H1 (cell line): Measurements from ENCODE around the gene HIGD2B. TPM values are rescaled to one million over a fixed set of nuclear protein-coding genes. Genes with fewer than 3 reads are reported as not detected.
A peak's percentile ranks its signal among the peaks of the same experiment; 100 is the strongest.
"Not testable (repeated sequence)": the region's sequence is repeated elsewhere in the genome, so short reads cannot be mapped to it uniquely, and the experiment has no call there.

Experiments
- CTCF ChIA-PET: fragments of 300-600 bp; sonication (Branson Sonifier 250); formaldehyde crosslinking; loops from one replicate; lab custom pipeline; 2021; ENCODE audit not compliant: partially characterized antibody; lab: Charles Lee
- POLR2A ChIA-PET: fragments of 300-600 bp; sonication (Branson Sonifier 250); formaldehyde crosslinking; loops from one replicate; lab custom pipeline; 2021; ENCODE audit warnings: inconsistent platforms; ENCODE audit not compliant: partially characterized antibody; lab: Charles Lee
- DNase-seq, 2 experiments: peaks; one replicate each; pipeline versions ENCODE4 v3.0.0 to v3.0.0-alpha.2; 2010 to 2022; ENCODE audit warnings: low spot score in 2 of 2, low read depth in 1 of 2, mixed read lengths in 1 of 2
- FAIRE-seq: peaks from 2 replicates; lab custom pipeline; 2011; peaks lifted over from hg19 to GRCh38; lab: Jason Lieb, UNC
- H2AFZ ChIP-seq: 2 replicates; pipeline ENCODE4 v1.8.1; 2012; ENCODE audit warnings: low read length, inconsistent platforms
- H2AK5ac ChIP-seq: 2 replicates; pipeline ENCODE4 v1.6.1; 2013; ENCODE audit warnings: low read depth, low read length
- H2BK120ac ChIP-seq: replicated peaks from 2 replicates; pipeline ENCODE3; 2013; ENCODE audit warnings: low read depth, low read length, inconsistent platforms
- H2BK12ac ChIP-seq: 2 replicates; pipeline ENCODE4 v1.6.1; 2013; ENCODE audit warnings: low read depth, low read length
- H2BK15ac ChIP-seq: 2 replicates; pipeline ENCODE4 v1.6.1; 2013; ENCODE audit warnings: low read length
- H2BK20ac ChIP-seq: 2 replicates; pipeline ENCODE4 v1.6.1; 2013; ENCODE audit warnings: low read length
- H2BK5ac ChIP-seq: 2 replicates; pipeline ENCODE4 v1.6.1; 2013; ENCODE audit warnings: low read depth, low read length
- H3K14ac ChIP-seq: 2 replicates; pipeline ENCODE4 v1.6.1; 2013; ENCODE audit warnings: inconsistent platforms; ENCODE audit not compliant: insufficient read length
- H3K18ac ChIP-seq: 2 replicates; pipeline ENCODE4 v1.6.1; 2013; ENCODE audit warnings: low read length; ENCODE audit errors: extremely low read depth
- H3K23ac ChIP-seq: 2 replicates; pipeline ENCODE4 v1.6.1; 2013; ENCODE audit warnings: inconsistent platforms; ENCODE audit not compliant: insufficient read length
- H3K23me2 ChIP-seq: 2 replicates; pipeline ENCODE4 v1.6.1; 2013; ENCODE audit warnings: low read depth, low read length
- H3K27ac ChIP-seq: 2 replicates; pipeline ENCODE4 v1.6.1; 2011; ENCODE audit warnings: low read depth, low read length, inconsistent platforms
- H3K27me3 ChIP-seq, 4 experiments: replicated peaks in 1 of 4; 1 replicate in 1 of 4; 2 replicates in 3 of 4; pipeline versions ENCODE4 v1.6.1 to v1.8.1; 2011 to 2013; ENCODE audit warnings: low read length in 3 of 4, mild to moderate bottlenecking in 3 of 4, inconsistent platforms in 2 of 4, mixed read lengths in 2 of 4, moderate library complexity in 1 of 4; ENCODE audit not compliant: control insufficient read depth in 3 of 4, insufficient read depth in 3 of 4; ENCODE audit errors: extremely low read depth in 1 of 4
- H3K36me3 ChIP-seq, 4 experiments: 2 replicates each; pipeline versions ENCODE4 v1.6.1 to v1.8.1; 2011 to 2013; ENCODE audit warnings: mild to moderate bottlenecking in 4 of 4, low read length in 3 of 4, moderate library complexity in 2 of 4, control low read depth in 1 of 4, inconsistent platforms in 1 of 4; ENCODE audit not compliant: insufficient read depth in 4 of 4, control insufficient read depth in 2 of 4
- H3K4ac ChIP-seq: replicated peaks from 2 replicates; pipeline ENCODE3; 2013; ENCODE audit warnings: low read length, low read depth, mixed read lengths, inconsistent platforms; ENCODE audit not compliant: insufficient read length
- H3K4me1 ChIP-seq, 4 experiments: replicated peaks in 1 of 4; 1 replicate in 1 of 4; 2 replicates in 3 of 4; pipeline versions ENCODE4 v1.6.1 to v1.8.1; 2011 to 2013; ENCODE audit warnings: low read length in 3 of 4, inconsistent platforms in 2 of 4, mixed read lengths in 1 of 4; ENCODE audit not compliant: insufficient read depth in 4 of 4, control insufficient read depth in 3 of 4
- H3K4me2 ChIP-seq, 2 experiments: 2 replicates each; pipeline versions ENCODE4 v1.6.1 to v1.8.1; 2011 to 2013; ENCODE audit warnings: low read depth in 2 of 2, low read length in 2 of 2, control low read depth in 1 of 2, inconsistent platforms in 1 of 2, mild to moderate bottlenecking in 1 of 2; ENCODE audit not compliant: insufficient read depth in 1 of 2
- H3K4me3 ChIP-seq, 4 experiments: fragments of 200-600, 300-600 bp in 1 of 4; sonication (generic), shearing (Covaris generic), sonication (Bioruptor Twin) in 1 of 4; 2 replicates each; pipeline versions ENCODE4 v1.5.1 to v1.8.1; 2011 to 2016; ENCODE audit warnings: low read length in 4 of 4, low read depth in 3 of 4, control low read depth in 2 of 4, inconsistent platforms in 2 of 4, mild to moderate bottlenecking in 2 of 4, mixed read lengths in 1 of 4, moderate library complexity in 1 of 4; ENCODE audit not compliant: insufficient read depth in 2 of 4; ENCODE audit errors: extremely low read depth in 1 of 4
- H3K56ac ChIP-seq: replicated peaks from 2 replicates; pipeline ENCODE3; 2013; ENCODE audit warnings: low read depth, mild to moderate bottlenecking, mixed read lengths, low read length, inconsistent platforms; ENCODE audit not compliant: insufficient read length
- H3K79me1 ChIP-seq: 2 replicates; pipeline ENCODE4 v1.6.1; 2013; ENCODE audit warnings: low read depth, low read length, control low read depth
- H3K79me2 ChIP-seq, 2 experiments: 2 replicates each; pipeline versions ENCODE4 v1.6.1 to v1.8.1; 2012 to 2013; ENCODE audit warnings: low read length in 2 of 2, mild to moderate bottlenecking in 2 of 2, inconsistent platforms in 1 of 2; ENCODE audit not compliant: insufficient read depth in 2 of 2, control insufficient read depth in 1 of 2
- H3K9ac ChIP-seq, 4 experiments: replicated peaks in 1 of 4; 1 replicate in 1 of 4; 2 replicates in 3 of 4; pipeline versions ENCODE4 v1.6.1 to v1.8.1; 2011 to 2013; ENCODE audit warnings: low read depth in 3 of 4, low read length in 3 of 4, control low read depth in 2 of 4, mild to moderate bottlenecking in 2 of 4, moderate library complexity in 2 of 4, inconsistent platforms in 1 of 4; ENCODE audit errors: extremely low read depth in 1 of 4
- H3K9me3 ChIP-seq, 2 experiments: 2 replicates each; pipeline versions ENCODE4 v1.6.1 to v1.8.1; 2012 to 2013; ENCODE audit warnings: mild to moderate bottlenecking in 2 of 2, moderate library complexity in 2 of 2, control low read depth in 1 of 2, inconsistent platforms in 1 of 2, low read depth in 1 of 2, low read length in 1 of 2, mixed read lengths in 1 of 2; ENCODE audit not compliant: insufficient read depth in 2 of 2
- H4K20me1 ChIP-seq, 2 experiments: replicated peaks in 1 of 2; 2 replicates each; pipeline versions ENCODE3 to v1.8.1; 2011 to 2013; ENCODE audit warnings: inconsistent platforms in 2 of 2, low read length in 2 of 2, mild to moderate bottlenecking in 1 of 2; ENCODE audit not compliant: insufficient read depth in 2 of 2, control insufficient read depth in 1 of 2
- H4K5ac ChIP-seq: 2 replicates; pipeline ENCODE4 v1.6.1; 2013; ENCODE audit warnings: low read length, low read depth, mixed read lengths, inconsistent platforms; ENCODE audit not compliant: insufficient read length
- H4K8ac ChIP-seq: 2 replicates; pipeline ENCODE4 v1.8.0; 2013; ENCODE audit warnings: mild to moderate bottlenecking, moderate library complexity, low read length, inconsistent platforms; ENCODE audit not compliant: insufficient read depth; ENCODE audit errors: extremely low read depth
- H4K91ac ChIP-seq: replicated peaks from 2 replicates; pipeline ENCODE3; 2013; ENCODE audit warnings: low read length, mixed read lengths, inconsistent platforms; ENCODE audit not compliant: insufficient read length
- CTCF ChIP-seq, 3 experiments: IDR thresholded peaks; 1 replicate in 2 of 3; 2 replicates in 1 of 3; pipeline versions ENCODE4 v1.5.1 to v1.6.1; 2011; ENCODE audit warnings: low read length in 3 of 3, mild to moderate bottlenecking in 3 of 3, inconsistent platforms in 2 of 3, low read depth in 1 of 3, moderate library complexity in 1 of 3; ENCODE audit not compliant: insufficient read depth in 1 of 3; ENCODE audit errors: control extremely low read depth in 1 of 3
- HDAC2 ChIP-seq, 2 experiments: fragments of 300-600 bp in 1 of 2; sonication (generic) in 1 of 2; IDR thresholded peaks; 2 replicates each; pipeline ENCODE4 v1.6.1; 2011 to 2012; ENCODE audit warnings: low read depth in 2 of 2, low read length in 2 of 2, mild to moderate bottlenecking in 2 of 2, moderate library complexity in 2 of 2, borderline replicate concordance in 1 of 2, inconsistent platforms in 1 of 2
- KDM4A ChIP-seq: IDR thresholded peaks from one replicate; pipeline ENCODE4 v1.7.1; 2012; ENCODE audit warnings: low read depth, mild to moderate bottlenecking, moderate library complexity, low read length, inconsistent platforms; ENCODE audit not compliant: severe bottlenecking
- RAD21 ChIP-seq, 2 experiments: IDR thresholded peaks in 1 of 2; conservative IDR thresholded peaks in 1 of 2; 2 replicates each; pipeline ENCODE4 v1.6.1; 2011; ENCODE audit warnings: low read depth in 2 of 2, low read length in 2 of 2, improper control_type of control experiment in 1 of 2, inconsistent platforms in 1 of 2, mild to moderate bottlenecking in 1 of 2, moderate library complexity in 1 of 2
- SIN3A ChIP-seq, 2 experiments: IDR thresholded peaks in 1 of 2; conservative IDR thresholded peaks in 1 of 2; 2 replicates each; pipeline ENCODE4 v1.6.1; 2011 to 2012; ENCODE audit warnings: low read length in 2 of 2, improper control_type of control experiment in 1 of 2, low read depth in 1 of 2, mild to moderate bottlenecking in 1 of 2
- WGBS, 2 experiments: shearing (Covaris generic) in 1 of 2; methylation state at CpG; one replicate each; pipeline versions ENCODE4 v1.1.6 to v1.1.7; 2013 to 2015; ENCODE audit warnings: low lambda C conversion rate in 2 of 2, mixed read lengths in 2 of 2, inconsistent platforms in 1 of 2, low coverage in 1 of 2, missing lambda C conversion rate in 1 of 2; ENCODE audit not compliant: insufficient replicate concordance in 2 of 2, insufficient coverage in 1 of 2, insufficient read length in 1 of 2; ENCODE audit errors: extremely low coverage in 1 of 2, missing lambda C conversion rate in 1 of 2; 5-methylcytosine and 5-hydroxymethylcytosine counted together
- polyA plus RNA-seq, 7 experiments: library from polyadenylated mRNA; depleted of rRNA in 3 of 7; stranded (reverse) in 5 of 7; unstranded in 2 of 7; fragments of >200 nt in 5 of 7; fragments of 200-250 nt in 2 of 7; gene quantifications; 1 replicate in 5 of 7; 2 replicates in 1 of 7; 4 replicates in 1 of 7; pipeline versions ENCODE4 v1.2.1 to v1.2.3, GENCODE V29; 2011 to 2013; ENCODE audit warnings: missing spikeins in 2 of 7, mixed read lengths in 2 of 7
- total RNA-seq: library from RNA; stranded (reverse); fragmentation: NEBNext Ultra II Directional; extraction: Animal tissue kit (Norgen Biotek cat#: 25700); gene quantifications from 2 replicates; pipeline ENCODE4 v1.2.1, GENCODE V29; 2021

Gene HIGD2B
- total and polyA plus RNA-seq, 2 of the 8 experiments (the other 6 are each of a cell fraction or from before 2014, with no cell fraction given), result not detected

- TF ChIP-seq CTCF (IDR thresholded peaks at IDR 0.05; ENCODE audit: control extremely low read depth in 1 of 3, insufficient read depth in 1 of 3, low read depth in 1 of 3, low read length in 3 of 3) (peak; percentile 73 to 83 (median 74)), HDAC2 (IDR thresholded peaks at IDR 0.05; ENCODE audit: borderline replicate concordance in 1 of 2, low read depth in 2 of 2, low read length in 2 of 2) (0 out of 4 replicates have a peak, but pooled peaks of 1 of the 2 experiments have one; percentile 39), RAD21 (IDR thresholded peaks at IDR 0.05 in 1 of 2, conservative IDR thresholded peaks at IDR 0.05 in 1 of 2; ENCODE audit: low read depth in 2 of 2, low read length in 2 of 2) (peak in 1 of 2 experiments; percentile 46; a peak in 2 of 4 replicates), KDM4A (peak; percentile 20), SIN3A (conservative IDR thresholded peaks at IDR 0.05 in 1 of 2, IDR thresholded peaks at IDR 0.05 in 1 of 2; ENCODE audit: low read depth in 1 of 2, low read length in 2 of 2) (peak in 1 of 2 experiments; percentile 31; a peak in 1 of 4 replicates)
- H3K9ac ChIP-seq, H4K20me1 ChIP-seq, H2AK5ac ChIP-seq, H3K27me3 ChIP-seq, H2BK120ac ChIP-seq, H2BK15ac ChIP-seq, H3K14ac ChIP-seq, H3K36me3 ChIP-seq, H3K79me2 ChIP-seq, H3K23me2 ChIP-seq, H3K9me3 ChIP-seq, H3K79me1 ChIP-seq, H4K5ac ChIP-seq, H3K4ac ChIP-seq, H4K8ac ChIP-seq, H3K56ac ChIP-seq, H2BK20ac ChIP-seq, H3K27ac ChIP-seq, H3K4me1 ChIP-seq, H3K23ac ChIP-seq: not testable (repeated sequence)
- Histone ChIP-seq H4K91ac (peak overlapping the region; percentile 58), H3K4me2 (peak overlapping the region; percentile 38 to 69), H2BK5ac (peak overlapping the region; percentile 14; the same call in 1 of the 2 replicates), H3K4me3 (peak overlapping the region in 3 of 4 experiments; percentile 37 to 46 (median 40); a peak in 4 of 8 replicates), H2BK12ac (0 out of 2 replicates have a peak overlapping the region, but pooled peaks have one; percentile 12), H2AFZ (peak overlapping the region; percentile 96), H3K18ac (peak overlapping the region; percentile 68)
- peak; percentile 82 for FAIRE-seq
- POLR2A ChIA-PET, result interaction anchor here (1.2 to 1.4 kb wide), 2 partner anchors 13 to 71 kb away, joined by 3 to 4 read pairs; no protein-coding TSS in a partner anchor
- CTCF ChIA-PET, result interaction anchor here (0.6 to 2.1 kb wide), 18 partner anchors 10 to 352 kb away, joined by 3 to 19 read pairs (median 4); partner anchors contain the start of genes BBS4 and HIGD2B
- WGBS, 2 experiments, result 9% methylated on average over 8 of the region's 8 CpGs; no CpG with 5 or more reads in 1 of the 2 experiments
- DNase-seq, result peak; percentile 63 to 97
Observed at GRCh38 chr15:72670656-72671352, 15.2 kb downstream of the HIGD2B start.
